Heart left ventricle (tissue), 13 donors: ENCODE data around the gene ELOVL2.

Experiments used
- POLR2A ChIP-seq, 2 donors: fragments of 450-650 bp; IDR thresholded peaks; one replicate each; pipeline ENCODE4 v1.6.1; 2017; ENCODE audit warnings: antibody characterized with exemption in 2 of 2, mild to moderate bottlenecking in 2 of 2, moderate library complexity in 2 of 2
- TF ChIP-seq, protein P1 (sequence below), 12 donors: fragments of 200-600 bp; sonication (generic) in 4 of 12; IDR thresholded peaks; one replicate each; pipeline versions ENCODE4 v1.5.0 to v1.8.0; 2018 to 2022; ENCODE audit warnings: antibody characterized with exemption in 12 of 12, mild to moderate bottlenecking in 5 of 12
- donor health status: ischemic (EF 13 %, LVEDD 7.1; RV severe dilation, severe dysfunction).
- donor health status: DM: no; HTN: yes; CAD: no.
- donor health status: DM: no; HTN: no; CAD: no.
- donor health status: ischemic (EF 25% LVEDD 6.9; RV normal size, moderate dysfunction).
- donor health status: ischemic (EF 25% LVEDD 5.7; RV mildly dilated, moderate dysfunction).
- donor health status: ischemic (EF 35%, LVEDD 5.7; RV mildly dilated, moderate dysfunction).
- donor health status: nonischemic (EF 11% LVEDD 7.7; RV severe dilation, severe dysfunction).
- donor health status: DM: yes; HTN: yes; CAD: no.
- donor health status: PGD.
- donor health status: ischemic (EF 29% LVEDD 5.4; RV normal size, mild dysfunction).
- donor health status: nonischemic (EF 23%, LVEDD 6.1; RV moderate dilation, normal function).

GRCh38 chr6:11025921-11026635 is 18.0 kb downstream of the ELOVL2 start:
- TF ChIP-seq, protein P1, sequence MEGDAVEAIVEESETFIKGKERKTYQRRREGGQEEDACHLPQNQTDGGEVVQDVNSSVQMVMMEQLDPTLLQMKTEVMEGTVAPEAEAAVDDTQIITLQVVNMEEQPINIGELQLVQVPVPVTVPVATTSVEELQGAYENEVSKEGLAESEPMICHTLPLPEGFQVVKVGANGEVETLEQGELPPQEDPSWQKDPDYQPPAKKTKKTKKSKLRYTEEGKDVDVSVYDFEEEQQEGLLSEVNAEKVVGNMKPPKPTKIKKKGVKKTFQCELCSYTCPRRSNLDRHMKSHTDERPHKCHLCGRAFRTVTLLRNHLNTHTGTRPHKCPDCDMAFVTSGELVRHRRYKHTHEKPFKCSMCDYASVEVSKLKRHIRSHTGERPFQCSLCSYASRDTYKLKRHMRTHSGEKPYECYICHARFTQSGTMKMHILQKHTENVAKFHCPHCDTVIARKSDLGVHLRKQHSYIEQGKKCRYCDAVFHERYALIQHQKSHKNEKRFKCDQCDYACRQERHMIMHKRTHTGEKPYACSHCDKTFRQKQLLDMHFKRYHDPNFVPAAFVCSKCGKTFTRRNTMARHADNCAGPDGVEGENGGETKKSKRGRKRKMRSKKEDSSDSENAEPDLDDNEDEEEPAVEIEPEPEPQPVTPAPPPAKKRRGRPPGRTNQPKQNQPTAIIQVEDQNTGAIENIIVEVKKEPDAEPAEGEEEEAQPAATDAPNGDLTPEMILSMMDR (IDR thresholded peaks at IDR 0.05): no peak
- TF ChIP-seq POLR2A (IDR thresholded peaks at IDR 0.05): no peak
